Mesothelial cell of epicardium (in vitro differentiated cells): ENCODE results near the gene CCR6. TPM values are rescaled to one million over a fixed set of nuclear protein-coding genes. Genes with fewer than 3 reads are reported as not detected.

Experiments used
- DNase-seq, 2 experiments: peaks; one replicate each; pipeline ENCODE4 v3.0.0; 2021; ENCODE audit warnings: low spot score in 2 of 2; ENCODE audit not compliant: unreplicated experiment in 2 of 2
- H3K27ac Mint-ChIP-seq: 2 replicates; pipeline ENCODE4 v1.8.0; 2021; ENCODE audit warnings: mixed read lengths
- H3K27me3 Mint-ChIP-seq: 2 replicates; pipeline ENCODE4 v1.8.0; 2021; ENCODE audit warnings: low read depth, mixed read lengths
- H3K36me3 Mint-ChIP-seq: 2 replicates; pipeline ENCODE4 v1.8.0; 2021; ENCODE audit warnings: mixed read lengths
- H3K4me1 Mint-ChIP-seq: 2 replicates; pipeline ENCODE4 v1.8.0; 2021; ENCODE audit warnings: mixed read lengths
- H3K4me3 Mint-ChIP-seq: 2 replicates; pipeline ENCODE4 v1.8.0; 2021; ENCODE audit warnings: mild to moderate bottlenecking, moderate library complexity, mixed read lengths
- H3K9me3 Mint-ChIP-seq: 2 replicates; pipeline ENCODE4 v1.8.0; 2021; ENCODE audit warnings: mixed read lengths
- CTCF ChIP-seq: fragments of 200-600 bp; sonication (generic); IDR thresholded peaks from one replicate; pipeline ENCODE4 v1.5.0; 2021; ENCODE audit warnings: antibody characterized with exemption; ENCODE audit not compliant: unreplicated experiment
- total RNA-seq: library from RNA; stranded (reverse); gene quantifications from 3 replicates; pipeline ENCODE4 v1.2.1, GENCODE V29; 2021

Gene CCR6
- total RNA-seq, 1 donor from 2014 or later, result not detected

- DNase-seq, result no peak
- H3K4me1 Mint-ChIP-seq, result peaks cover 24% of the 10 kb centered on the region
- no peak overlapping the region for H3K27ac Mint-ChIP-seq
- no peaks in the 10 kb centered on the region for H3K27me3 Mint-ChIP-seq
- no peak for TF ChIP-seq CTCF
- no peaks in the 10 kb centered on the region for H3K36me3 Mint-ChIP-seq
- no peaks in the 10 kb centered on the region for H3K9me3 Mint-ChIP-seq
- no peak overlapping the region for H3K4me3 Mint-ChIP-seq
These were observed 27.0 kb upstream of the CCR6 start for GRCh38 chr6:167095888-167096287.

GRCh38 chr6:167096991-167097390 lies 25.9 kb upstream of the CCR6 start:
- no peak overlapping the region for H3K4me3 Mint-ChIP-seq
- no peaks in the 10 kb centered on the region for H3K36me3 Mint-ChIP-seq
- no peaks in the 10 kb centered on the region for H3K9me3 Mint-ChIP-seq
- DNase-seq, result no peak
- no peaks in the 10 kb centered on the region for H3K27me3 Mint-ChIP-seq
- TF ChIP-seq CTCF, result no peak
- H3K27ac Mint-ChIP-seq, result peak overlapping the region; percentile 39
- H3K4me1 Mint-ChIP-seq, result peaks cover 17% of the 10 kb centered on the region

GRCh38 chr6:167097770-167098169 lies 25.1 kb upstream of the CCR6 start:
- DNase-seq, result no peak
- no peak overlapping the region for H3K4me3 Mint-ChIP-seq
- H3K9me3 Mint-ChIP-seq, result no peaks in the 10 kb centered on the region
- no peak overlapping the region for H3K27ac Mint-ChIP-seq
- H3K27me3 Mint-ChIP-seq, result no peaks in the 10 kb centered on the region
- peaks cover 10% of the 10 kb centered on the region for H3K4me1 Mint-ChIP-seq
- H3K36me3 Mint-ChIP-seq, result no peaks in the 10 kb centered on the region
- TF ChIP-seq CTCF, result no peak

GRCh38 chr6:167098825-167099225 lies 24.1 kb upstream of the CCR6 start:
- no peaks in the 10 kb centered on the region for H3K27me3 Mint-ChIP-seq

GRCh38 chr6:167099707-167100106 lies 23.2 kb upstream of the CCR6 start:
- DNase-seq, result no peak
- H3K36me3 Mint-ChIP-seq, result no peaks in the 10 kb centered on the region
- H3K27ac Mint-ChIP-seq, result no peak overlapping the region
- H3K4me3 Mint-ChIP-seq, result no peak overlapping the region
- H3K27me3 Mint-ChIP-seq, result no peaks in the 10 kb centered on the region
- H3K9me3 Mint-ChIP-seq, result no peaks in the 10 kb centered on the region
- H3K4me1 Mint-ChIP-seq, result peaks cover 8% of the 10 kb centered on the region
- no peak for TF ChIP-seq CTCF

More at GRCh38 chr6:167098825-167099225, 24.1 kb upstream of the CCR6 start:
- no peak for DNase-seq
- no peak for TF ChIP-seq CTCF
- peaks cover 8% of the 10 kb centered on the region for H3K4me1 Mint-ChIP-seq
- no peak overlapping the region for H3K4me3 Mint-ChIP-seq
- H3K36me3 Mint-ChIP-seq, result no peaks in the 10 kb centered on the region
- H3K27ac Mint-ChIP-seq, result no peak overlapping the region
- no peaks in the 10 kb centered on the region for H3K9me3 Mint-ChIP-seq

GRCh38 chr6:167100241-167100674 lies 22.6 kb upstream of the CCR6 start:
- Mint-ChIP-seq H3K27me3 (no peaks in the 10 kb centered on the region), H3K36me3 (no peaks in the 10 kb centered on the region), H3K4me1 (peaks cover 8% of the 10 kb centered on the region), H3K4me3 (no peak overlapping the region), H3K27ac (no peak overlapping the region), H3K9me3 (no peaks in the 10 kb centered on the region)
- DNase-seq, result no peak
- TF ChIP-seq CTCF, result no peak
